ENCODE data around the gene SLC47A1.

Gene SLC47A1

DNA sequence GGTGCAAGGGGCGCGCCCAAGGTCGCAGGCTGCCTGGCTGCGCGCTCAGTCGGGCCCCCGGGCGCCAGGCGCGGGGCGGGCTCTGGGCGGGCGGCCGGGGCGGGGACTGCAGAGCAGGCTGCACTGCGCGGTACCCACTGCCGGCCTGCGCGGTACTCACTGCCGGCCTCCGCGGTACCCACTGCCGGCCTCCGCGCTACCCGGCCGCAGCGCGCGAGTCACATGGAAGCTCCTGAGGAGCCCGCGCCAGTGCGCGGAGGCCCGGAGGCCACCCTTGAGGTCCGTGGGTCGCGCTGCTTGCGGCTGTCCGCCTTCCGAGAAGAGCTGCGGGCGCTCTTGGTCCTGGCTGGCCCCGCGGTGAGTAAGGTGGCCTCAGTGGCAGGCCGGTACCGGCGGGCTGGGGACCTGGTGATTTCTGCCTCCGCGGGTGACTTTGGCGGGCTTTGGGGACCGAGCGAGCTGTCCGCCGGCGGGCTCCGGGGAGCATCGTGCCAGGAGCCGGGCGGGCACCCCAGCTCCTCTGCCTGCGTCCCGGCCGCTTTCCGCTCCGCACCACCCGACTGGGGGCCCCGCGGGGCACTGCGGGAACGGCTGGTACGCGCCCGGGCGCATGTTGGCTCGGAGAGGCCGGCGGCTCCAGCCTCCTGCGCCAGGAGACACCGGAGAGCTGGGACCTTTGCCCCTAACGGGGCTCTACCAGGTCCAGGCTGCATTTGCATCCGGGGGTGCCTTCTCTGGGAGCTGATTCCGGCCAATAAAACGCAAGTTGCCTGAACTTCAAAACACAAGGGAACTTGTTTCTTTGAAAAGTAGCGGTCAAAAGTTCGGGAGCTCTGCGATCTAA, at the start of gene SLC47A1:
Gene SLC47A1 (plus strand): TSS at position 137 of the 844 bp plus-strand sequence. CDS start 86 bp downstream, at position 223.
- H3K27ac ChIP-seq (ENCODE audit: poor library complexity, severe bottlenecking), result no peak within 1 kb of the TSS
- H3K27me3 ChIP-seq (ENCODE audit: insufficient read depth, poor library complexity, severe bottlenecking), result peaks cover 11% of the 10 kb centered on the region
- H3K4me3 ChIP-seq (ENCODE audit: severe bottlenecking), result peak within 1 kb of the TSS; percentile 40
- DNase-seq (ENCODE audit: low spot score) (no peak), ATAC-seq (ENCODE audit: low read depth) (peak; percentile 85)
- no peaks in the 10 kb centered on the region for H3K4me1 ChIP-seq (ENCODE audit: insufficient read depth, poor library complexity, severe bottlenecking)
- no peaks in the 10 kb centered on the region for H3K36me3 ChIP-seq (ENCODE audit: low read depth)
- no peaks in the 10 kb centered on the region for H3K9me3 ChIP-seq (ENCODE audit: severe bottlenecking)
- no peak for TF ChIP-seq CTCF (IDR thresholded peaks at IDR 0.05; ENCODE audit: poor library complexity, severe bottlenecking)

- H3K4me3 ChIP-seq (ENCODE audit: severe bottlenecking), result no peak overlapping the region
- TF ChIP-seq CTCF (IDR thresholded peaks at IDR 0.05; ENCODE audit: poor library complexity, severe bottlenecking), result no peak
- no peaks in the 10 kb centered on the region for H3K9me3 ChIP-seq (ENCODE audit: severe bottlenecking)
- DNase-seq (ENCODE audit: low spot score) (no peak), ATAC-seq (ENCODE audit: low read depth) (no peak)
- no peaks in the 10 kb centered on the region for H3K4me1 ChIP-seq (ENCODE audit: insufficient read depth, poor library complexity, severe bottlenecking)
- no peaks in the 10 kb centered on the region for H3K27me3 ChIP-seq (ENCODE audit: insufficient read depth, poor library complexity, severe bottlenecking)
- no peak overlapping the region for H3K27ac ChIP-seq (ENCODE audit: poor library complexity, severe bottlenecking)
- no peaks in the 10 kb centered on the region for H3K36me3 ChIP-seq (ENCODE audit: low read depth)
Measured at GRCh38 chr17:19485800-19486340, 47.8 kb upstream of the SLC47A1 start.

DNA sequence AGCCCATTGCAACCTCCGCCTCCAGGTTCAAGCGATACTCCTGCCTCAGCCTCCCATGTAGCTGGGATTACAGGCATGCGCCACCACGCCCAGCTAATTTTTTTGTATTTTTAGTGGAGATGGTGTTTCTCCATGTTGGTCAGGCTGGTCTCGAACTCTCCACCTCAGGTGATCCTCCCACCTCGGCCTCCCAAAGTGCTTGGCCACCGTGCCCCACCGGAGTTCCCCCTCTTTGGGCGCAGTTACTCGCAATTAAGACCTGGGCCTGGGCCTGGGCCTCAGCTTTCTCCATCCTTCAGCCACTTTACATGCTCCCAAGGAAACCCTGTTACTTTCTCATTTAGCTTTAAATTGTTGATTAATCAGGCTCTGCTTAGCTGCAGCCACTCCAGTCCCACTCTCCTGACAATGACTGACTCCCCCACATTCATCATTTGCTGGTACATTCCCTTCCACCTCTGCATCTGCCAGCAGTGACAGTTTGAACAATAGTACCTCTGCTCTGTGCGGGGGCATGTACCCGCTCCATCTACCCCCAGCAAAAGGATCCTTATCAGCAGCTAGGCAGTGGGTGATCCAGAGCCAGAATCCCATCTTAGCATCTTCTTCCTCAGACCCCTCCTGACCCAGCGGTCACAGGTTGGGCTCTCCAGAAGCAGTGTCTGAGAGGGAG, 47.2 kb upstream of the SLC47A1 start:
- no peaks in the 10 kb centered on the region for H3K4me1 ChIP-seq (ENCODE audit: insufficient read depth, poor library complexity, severe bottlenecking)
- H3K36me3 ChIP-seq (ENCODE audit: low read depth), result no peaks in the 10 kb centered on the region
- no peak for DNase-seq (ENCODE audit: low spot score)
- no peak overlapping the region for H3K27ac ChIP-seq (ENCODE audit: poor library complexity, severe bottlenecking)
- H3K9me3 ChIP-seq (ENCODE audit: severe bottlenecking), result no peaks in the 10 kb centered on the region
- ATAC-seq (ENCODE audit: low read depth), result no peak
- no peaks in the 10 kb centered on the region for H3K27me3 ChIP-seq (ENCODE audit: insufficient read depth, poor library complexity, severe bottlenecking)
- no peak overlapping the region for H3K4me3 ChIP-seq (ENCODE audit: severe bottlenecking)
- TF ChIP-seq CTCF (IDR thresholded peaks at IDR 0.05; ENCODE audit: poor library complexity, severe bottlenecking), result no peak

GRCh38 chr17:19487024-19487600, 46.5 kb upstream of the SLC47A1 start:
- Histone ChIP-seq H3K36me3 (ENCODE audit: low read depth) (no peaks in the 10 kb centered on the region), H3K9me3 (ENCODE audit: severe bottlenecking) (no peaks in the 10 kb centered on the region), H3K4me1 (ENCODE audit: insufficient read depth, poor library complexity, severe bottlenecking) (no peaks in the 10 kb centered on the region), H3K27me3 (ENCODE audit: insufficient read depth, poor library complexity, severe bottlenecking) (no peaks in the 10 kb centered on the region), H3K4me3 (ENCODE audit: severe bottlenecking) (no peak overlapping the region), H3K27ac (ENCODE audit: poor library complexity, severe bottlenecking) (no peak overlapping the region)
- TF ChIP-seq CTCF (IDR thresholded peaks at IDR 0.05; ENCODE audit: poor library complexity, severe bottlenecking), result no peak
- no peak for DNase-seq (ENCODE audit: low spot score)
- ATAC-seq (ENCODE audit: low read depth), result no peak

All from RWPE2 (cell line).